Jurkat, Clone E6-1 (cell line): ENCODE data around the gene GDNF.

ENCODE experiments used
- DNase-seq: peaks from one replicate; pipeline ENCODE4 v3.0.0-alpha.2; 2011; ENCODE audit warnings: low read depth, low spot score
- H3K4me3 ChIP-seq: 2 replicates; pipeline ENCODE4 v1.5.1; 2011; ENCODE audit warnings: mild to moderate bottlenecking, low read length, control low read depth, moderate library complexity

Gene GDNF

DNA sequence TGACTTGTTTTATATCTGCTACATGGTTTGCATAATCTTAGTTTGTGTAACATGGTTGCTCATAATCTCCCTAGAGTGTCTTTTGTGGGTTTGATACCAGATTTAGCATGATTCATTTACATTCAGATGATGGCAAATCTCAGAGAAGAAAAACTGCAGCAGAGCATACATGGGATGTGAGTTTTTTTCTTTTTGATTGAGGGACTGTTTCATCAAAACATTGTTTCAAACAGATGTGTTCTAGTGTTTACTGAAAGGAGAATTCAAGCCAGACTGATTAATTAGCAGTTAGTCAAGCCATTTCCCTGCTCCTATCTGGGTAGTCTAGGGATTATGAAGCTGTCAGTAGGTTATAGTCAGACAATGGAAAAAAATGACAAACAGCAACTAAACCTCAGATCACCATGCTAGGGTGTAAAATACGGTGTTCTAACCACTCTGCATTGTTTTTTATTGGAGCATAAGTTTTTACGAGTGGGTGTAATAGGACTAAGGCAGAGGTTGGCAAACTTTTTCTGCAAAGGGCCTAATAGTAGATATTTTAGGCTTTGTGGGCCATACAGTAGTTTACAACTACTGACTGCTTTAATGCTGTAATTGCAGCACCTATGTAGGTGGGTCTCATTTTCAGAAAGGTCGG, 10.5 kb upstream of the GDNF start:
- no peak for DNase-seq
- H3K4me3 ChIP-seq = no peak overlapping the region

DNA sequence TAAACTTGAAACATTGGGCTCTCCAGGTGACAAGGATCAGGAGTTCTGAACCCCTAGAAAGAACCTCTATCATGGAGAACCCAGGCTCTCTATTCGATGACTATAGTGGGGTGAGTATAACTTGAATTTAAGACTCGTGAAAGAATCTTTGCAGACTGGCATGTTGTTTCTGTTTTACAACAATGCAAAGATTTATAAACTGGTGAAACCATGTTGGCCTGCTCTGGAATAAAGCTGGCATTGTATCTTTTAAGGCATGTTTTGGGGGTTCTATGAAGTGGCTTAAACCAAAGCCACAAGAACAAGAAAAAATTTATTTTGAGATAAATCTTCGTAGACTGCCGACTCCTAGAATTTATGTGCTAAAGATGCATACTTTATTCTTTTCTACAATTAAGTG, 9.8 kb upstream of the GDNF start:
- no peak overlapping the region for H3K4me3 ChIP-seq

DNA sequence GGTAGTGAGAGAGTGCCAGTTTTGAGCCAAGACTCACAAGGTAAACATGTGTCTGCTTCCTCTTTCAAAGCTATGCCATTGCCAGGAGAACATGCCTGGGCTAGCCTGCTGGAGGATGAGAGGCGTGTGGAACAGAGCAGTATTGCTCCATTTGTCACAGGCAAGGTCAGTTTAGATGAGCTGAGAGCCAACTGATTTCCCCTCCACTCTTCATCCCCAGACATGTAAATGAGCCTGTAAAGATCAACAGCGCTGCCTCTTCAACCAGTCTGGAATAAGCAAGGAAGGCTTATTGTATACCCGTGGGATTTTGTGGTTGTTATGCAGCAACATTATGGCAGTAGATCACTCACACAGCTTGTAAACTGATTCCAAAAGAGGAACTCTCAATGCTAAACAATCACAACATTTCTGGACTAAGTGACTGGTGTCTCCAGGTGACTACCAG, 8.2 kb upstream of the GDNF start:
- no peak overlapping the region for H3K4me3 ChIP-seq
- DNase-seq = no peak

More for the DNA sequence above, 9.8 kb upstream of the GDNF start:
- no peak for DNase-seq

DNA sequence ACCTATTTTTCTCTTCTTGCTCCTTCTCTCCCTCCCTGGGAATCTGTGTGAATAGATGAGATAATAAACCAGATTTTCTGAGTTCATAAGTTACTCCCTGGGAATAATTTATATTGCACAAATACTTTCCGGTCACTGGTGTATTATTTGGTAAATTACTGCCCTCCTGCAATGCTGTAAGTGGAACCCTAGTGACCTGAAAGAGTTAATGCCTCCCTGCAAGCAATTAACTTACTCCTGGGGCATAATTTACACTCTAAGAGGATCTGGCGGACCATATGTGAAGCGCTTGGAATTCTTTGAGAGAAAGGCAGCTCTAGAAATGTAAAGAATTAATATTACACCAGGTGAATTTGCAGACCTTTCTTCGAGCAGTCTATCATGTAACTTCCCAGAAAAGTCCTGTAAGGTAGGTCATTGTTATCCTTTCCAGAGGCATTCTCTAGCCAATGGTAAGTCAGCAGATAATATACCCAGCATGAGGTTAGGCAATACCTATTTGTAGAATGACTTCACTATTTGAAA, 7.0 kb upstream of the GDNF start:
- DNase-seq = no peak
- no peak overlapping the region for H3K4me3 ChIP-seq

DNA sequence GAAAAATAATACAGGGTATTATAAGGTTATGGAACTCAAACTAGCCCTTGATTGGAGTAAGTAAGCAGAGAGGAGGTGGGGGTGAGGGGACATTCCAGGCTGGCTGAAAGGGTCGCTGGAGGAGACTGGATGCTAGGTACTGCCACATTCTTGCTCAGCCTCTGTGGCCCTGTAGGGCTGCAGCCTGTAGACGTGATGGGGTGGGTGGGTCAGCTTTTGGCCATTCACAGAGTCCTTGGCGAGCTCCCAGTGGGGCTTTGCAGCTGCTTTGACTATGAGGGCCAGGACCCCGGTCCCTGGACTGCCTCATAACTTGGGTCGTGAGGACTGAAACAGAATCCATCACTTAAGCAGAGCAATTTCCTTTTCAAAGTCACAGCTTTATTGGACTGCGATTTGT, 4.2 kb upstream of the GDNF start:
- DNase-seq = no peak
- H3K4me3 ChIP-seq = no peak overlapping the region

DNA sequence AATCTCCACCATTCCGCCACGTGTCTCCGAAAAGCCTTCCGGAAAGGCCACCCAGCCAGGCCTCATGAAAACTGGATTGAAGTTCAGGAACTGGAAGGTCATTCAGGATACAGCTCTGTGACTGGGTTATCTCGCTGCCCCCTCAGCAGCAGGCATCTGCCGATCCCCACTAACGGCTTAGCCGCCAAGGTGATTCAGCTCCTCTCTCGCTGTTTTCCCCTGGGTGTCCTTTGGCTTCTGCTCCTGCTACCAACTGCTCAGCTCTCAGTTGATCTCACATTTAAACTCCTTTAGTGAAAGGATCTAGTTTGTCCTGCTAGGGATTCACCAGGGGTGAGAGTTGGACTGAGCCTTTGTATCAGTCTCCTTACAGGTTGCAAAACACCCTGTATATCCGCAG, 2.2 kb upstream of the GDNF start:
- no peak overlapping the region for H3K4me3 ChIP-seq
- DNase-seq = no peak

DNA sequence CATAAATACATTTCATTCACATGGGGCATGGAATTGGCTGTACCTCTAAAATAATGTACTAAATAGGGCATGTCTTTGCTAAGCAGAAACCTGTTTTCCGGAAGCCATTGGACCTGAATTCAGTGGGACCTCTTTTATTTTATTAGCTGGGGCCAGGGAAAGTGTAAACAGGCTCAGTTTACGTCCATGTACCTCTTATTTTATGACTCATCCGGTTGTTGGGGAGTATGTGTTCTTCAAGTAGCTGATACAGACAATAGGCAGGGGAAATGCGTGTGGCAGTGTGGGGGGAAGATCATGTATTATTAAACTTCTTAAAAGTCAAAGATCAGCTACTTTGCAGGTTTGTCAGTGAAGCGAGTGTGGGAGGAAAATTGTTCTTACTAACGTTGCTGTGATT, 1.4 kb upstream of the GDNF start:
- no peak for DNase-seq
- H3K4me3 ChIP-seq = no peak overlapping the region

DNA sequence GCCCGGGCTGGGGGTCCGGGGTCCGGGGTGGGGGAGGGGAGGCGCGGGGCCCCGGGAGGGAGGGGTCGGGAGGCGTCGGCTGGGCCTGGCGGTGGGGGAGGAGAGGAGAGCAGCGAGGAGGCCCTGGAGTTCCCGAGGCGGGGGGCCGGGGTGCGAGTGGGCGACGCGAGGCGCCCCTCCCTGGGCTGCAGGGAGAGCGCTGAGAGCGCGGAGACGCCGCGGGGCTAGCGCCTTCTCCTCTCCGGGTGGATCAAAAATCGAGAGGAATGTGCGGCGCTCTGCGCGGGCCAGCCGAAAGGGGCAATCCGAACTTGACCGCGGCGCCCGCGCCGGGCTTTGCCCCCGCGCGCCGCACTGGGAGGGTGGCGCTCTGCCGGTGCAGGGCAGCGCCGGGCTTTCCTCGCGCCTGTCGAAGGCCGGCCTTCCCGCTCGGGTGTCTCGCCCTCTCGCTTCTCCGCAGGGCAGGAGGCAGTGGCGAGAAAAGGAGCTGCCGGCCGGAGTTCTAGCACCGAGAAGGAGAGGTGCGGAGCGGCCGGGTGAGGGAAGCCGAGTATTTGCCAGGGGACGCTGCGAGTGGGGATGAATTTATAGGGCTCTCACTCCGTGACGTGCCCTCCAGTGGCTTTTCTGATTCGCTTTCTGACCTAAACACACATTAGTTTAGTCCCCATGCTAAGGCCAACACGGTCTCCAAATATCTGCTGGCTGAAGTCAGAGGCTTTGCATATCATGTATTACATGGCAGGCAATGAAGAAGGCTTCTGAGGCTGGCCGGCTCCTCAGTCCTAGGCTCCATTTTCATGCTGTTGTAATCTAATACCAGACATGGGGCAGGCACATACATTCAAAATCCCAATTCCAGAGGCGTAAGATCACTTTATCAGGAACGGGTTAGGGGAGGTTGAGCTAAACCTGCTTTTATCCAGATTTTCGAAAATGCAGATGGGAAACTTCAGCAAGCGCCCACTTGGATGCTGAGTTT, 503 bp upstream of the GDNF start:
- DNase-seq = no peak
- no peak overlapping the region for H3K4me3 ChIP-seq

DNA sequence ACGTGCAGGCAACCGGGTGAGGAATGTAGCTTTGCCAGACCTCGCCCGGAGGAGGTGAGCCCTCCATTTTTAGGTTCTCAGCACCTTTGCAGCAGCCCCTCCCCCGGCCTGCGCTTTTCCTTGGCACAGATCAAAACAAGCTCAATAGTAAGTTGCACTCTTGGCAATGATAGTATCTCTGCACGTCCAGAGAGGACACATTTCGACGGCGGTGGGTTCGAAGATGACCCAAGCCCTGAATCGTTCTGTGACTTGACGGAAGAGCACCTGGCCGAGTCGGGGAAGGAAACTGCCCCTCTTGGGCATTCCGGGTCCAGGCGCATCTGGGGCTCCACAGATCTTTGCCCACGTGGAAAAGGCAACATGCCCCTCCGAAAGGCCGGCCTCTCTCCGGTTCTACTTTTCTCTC, 904 bp downstream of the GDNF start:
- no peak overlapping the region for H3K4me3 ChIP-seq
- DNase-seq = no peak

DNA sequence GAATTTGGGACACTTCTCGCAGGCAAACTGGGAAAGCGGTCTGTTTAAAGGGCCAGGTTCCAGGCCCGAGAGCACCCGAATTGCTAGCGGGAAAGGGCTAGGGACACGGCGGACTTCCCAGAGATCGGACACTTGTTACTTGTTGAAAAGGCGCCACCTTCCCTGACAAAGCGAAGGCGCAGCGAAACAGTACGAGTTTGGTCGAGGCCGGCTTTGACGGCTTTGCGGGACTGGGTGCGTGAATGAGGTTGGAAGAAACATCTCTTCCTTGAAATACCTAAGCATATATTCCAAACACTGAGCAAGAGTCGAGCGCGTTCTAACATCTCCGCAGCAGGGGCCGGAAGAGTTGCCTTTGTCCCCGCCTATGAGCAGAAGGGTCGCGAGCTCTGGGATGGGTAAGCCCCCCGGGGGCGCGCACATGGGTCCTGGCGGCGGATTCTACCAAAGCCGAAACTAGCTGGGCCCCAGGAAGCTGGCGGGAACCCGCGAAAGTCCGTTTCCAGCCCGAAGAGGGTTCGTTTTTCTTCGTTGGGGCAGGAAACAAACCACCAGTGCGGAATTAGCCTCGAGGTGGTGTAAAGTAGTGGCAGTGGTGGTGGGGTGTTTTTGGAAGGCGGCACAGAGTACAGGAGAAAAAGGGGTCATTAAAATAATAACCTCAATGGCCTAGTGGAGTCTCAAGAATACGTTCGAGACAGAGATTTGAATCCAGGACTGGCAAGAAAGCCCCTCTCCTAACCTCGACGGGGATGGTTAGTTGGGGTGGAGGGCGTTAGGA, 1.5 kb downstream of the GDNF start:
- H3K4me3 ChIP-seq = peak overlapping the region; percentile 38
- DNase-seq = no peak

DNA sequence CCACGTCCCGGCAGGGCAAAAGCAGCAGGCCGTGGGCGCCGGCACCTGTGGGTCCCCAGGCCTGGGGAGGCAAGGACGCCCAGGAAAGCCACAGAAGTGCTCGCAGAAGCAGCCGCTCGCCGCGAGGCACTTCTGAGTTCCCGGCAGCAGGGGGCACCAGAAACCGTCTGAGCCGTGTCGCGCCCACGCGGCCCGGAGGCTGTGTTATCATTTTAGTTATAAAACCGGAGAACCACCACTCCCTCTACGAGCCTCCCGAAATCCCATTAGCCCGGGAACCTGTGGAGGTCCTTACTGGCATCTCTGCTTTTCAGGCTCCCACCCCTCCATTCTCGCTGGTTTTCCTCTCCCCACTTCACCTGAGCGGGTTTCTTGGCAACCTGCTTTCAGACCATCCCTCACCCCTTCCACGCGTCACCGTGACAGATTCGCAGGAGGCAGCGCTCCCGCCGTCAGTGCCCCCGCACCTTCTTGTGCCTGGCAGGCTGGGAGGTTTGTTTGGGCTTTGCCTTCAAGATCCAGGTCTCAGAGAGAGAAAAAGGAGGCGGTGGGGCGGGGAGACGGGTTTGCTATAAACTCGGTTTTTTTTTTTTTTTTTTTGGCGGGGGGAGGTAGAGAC, 2.3 kb downstream of the GDNF start:
- DNase-seq = peak; percentile 37
- H3K4me3 ChIP-seq = peak overlapping the region; percentile 38

DNA sequence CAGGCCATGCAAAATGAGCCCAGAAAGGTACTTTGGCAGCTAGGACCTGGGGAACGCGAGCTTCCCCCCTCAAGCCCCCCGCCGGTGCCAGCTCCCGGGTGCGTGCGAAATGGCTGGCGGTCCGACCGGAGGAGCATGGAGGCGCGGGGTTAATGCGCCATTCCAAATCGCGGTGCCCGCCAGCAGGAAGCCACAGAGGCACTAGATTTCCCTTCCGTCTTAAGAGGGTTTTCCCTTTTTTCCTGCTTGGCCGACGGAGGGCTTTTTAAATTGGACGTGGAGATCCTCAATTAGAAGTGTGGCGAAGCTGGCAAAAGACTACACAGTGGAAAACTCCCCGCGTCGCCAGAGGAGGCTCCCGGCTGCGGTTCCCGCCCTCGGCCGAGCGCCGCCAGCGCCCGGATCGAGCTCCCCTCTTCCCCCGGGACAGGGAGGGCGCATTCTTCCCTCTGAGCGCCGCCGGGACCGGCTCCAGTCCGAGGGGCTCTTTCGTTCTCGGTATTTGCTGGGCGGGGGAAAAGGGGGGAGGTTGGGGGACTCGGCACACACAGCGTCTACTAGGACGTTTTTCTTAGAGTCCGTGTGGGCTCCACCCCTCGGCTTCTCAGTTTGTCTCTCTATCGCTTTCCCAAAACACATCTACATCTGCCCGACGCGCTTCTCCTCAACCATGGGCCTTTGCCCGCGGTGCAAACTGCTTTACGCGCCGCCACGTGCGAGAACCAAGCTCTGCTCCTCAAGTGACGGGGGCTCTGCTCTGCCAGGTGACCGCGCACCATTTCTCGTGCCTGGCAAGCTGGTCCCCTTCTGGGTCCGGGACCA, 3.0 kb downstream of the GDNF start:
- no peak for DNase-seq
- H3K4me3 ChIP-seq = no peak overlapping the region

DNA sequence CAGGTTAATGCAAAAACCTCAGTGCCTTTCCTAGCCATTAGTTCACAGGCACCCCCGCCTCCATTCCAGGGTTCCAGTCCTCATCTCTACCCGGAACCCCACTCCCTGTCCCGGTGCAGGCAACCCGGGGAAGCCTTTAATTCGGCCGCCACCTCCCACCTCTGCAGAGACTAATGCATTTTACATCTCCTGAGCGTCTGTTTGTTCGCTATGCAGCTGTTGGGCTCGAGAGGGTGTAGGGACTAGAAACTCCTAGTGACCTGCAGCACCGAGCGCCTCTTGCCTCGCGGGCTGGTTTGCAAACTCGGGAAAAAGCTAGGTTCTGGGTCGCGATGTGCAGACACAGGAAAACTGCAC, 3.6 kb downstream of the GDNF start:
- no peak overlapping the region for H3K4me3 ChIP-seq
- DNase-seq = no peak

DNA sequence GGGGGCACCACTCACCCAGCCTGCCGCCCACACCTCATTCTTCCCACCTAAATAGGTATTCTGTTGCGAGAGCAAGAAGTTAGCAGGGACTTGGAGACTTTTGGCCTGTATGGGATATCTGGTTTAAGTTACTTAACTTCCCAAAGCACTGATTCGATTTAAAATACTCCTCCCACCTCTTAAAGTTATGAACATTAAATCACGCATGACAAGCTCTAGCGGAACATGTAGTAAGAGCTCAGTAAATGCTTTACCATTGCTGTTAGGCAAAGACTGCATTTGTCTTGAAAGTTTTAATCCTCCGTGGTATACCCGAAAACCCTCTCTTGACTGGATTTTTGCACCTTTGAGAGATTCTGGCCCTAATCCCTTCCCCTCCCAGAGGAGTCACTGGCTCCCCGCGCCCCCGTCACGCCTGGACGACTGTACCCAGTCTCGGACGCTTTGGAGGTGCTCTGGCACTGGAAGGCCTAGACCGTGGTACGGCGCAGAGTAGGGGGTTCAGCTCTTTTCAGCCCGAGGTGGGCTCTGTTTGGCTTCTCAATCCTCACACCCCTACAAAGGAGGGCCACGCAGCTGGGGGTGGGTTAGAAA, 4.4 kb downstream of the GDNF start:
- no peak overlapping the region for H3K4me3 ChIP-seq
- no peak for DNase-seq

DNA sequence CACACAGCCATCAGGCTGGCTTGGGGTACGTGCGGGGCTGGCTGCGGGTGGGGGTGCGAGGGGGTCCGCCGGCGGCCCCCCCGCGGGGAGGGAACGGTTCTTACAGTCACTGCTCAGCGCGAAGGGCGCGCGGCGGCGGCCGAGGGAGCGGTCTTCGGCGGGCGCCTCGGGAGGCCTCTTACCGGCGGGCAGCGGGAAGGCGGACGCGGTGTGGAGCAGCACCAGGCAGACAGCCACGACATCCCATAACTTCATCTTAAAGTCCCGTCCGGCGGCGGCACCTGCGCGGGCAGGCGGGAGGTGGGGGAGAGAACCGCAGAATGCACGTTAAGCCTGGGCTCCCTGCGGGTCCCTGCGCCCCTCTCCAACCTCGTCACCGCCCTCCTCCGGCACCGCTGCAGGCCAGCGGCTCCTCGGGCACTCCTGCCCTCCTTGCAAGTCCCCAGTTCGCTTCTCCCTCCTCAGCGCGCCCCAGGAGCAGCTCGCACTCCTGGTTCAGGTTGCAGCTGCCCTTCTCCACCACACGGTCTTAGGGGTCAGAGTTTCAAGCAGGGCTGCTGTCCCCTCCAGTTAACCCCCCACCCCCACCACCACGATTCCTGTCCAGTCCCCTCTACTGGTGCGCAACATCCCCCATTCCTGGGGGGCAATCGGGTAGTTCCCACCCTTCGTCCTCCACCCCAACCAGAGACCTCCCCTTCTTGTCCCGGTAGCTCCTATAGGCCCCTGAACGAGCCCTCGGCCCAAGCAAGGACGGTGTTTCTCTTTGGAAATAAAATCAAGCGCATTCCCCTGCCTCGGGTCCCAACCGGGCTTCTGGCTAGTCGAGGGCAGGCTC, 5.1 kb downstream of the GDNF start:
- no peak overlapping the region for H3K4me3 ChIP-seq
- no peak for DNase-seq

DNA sequence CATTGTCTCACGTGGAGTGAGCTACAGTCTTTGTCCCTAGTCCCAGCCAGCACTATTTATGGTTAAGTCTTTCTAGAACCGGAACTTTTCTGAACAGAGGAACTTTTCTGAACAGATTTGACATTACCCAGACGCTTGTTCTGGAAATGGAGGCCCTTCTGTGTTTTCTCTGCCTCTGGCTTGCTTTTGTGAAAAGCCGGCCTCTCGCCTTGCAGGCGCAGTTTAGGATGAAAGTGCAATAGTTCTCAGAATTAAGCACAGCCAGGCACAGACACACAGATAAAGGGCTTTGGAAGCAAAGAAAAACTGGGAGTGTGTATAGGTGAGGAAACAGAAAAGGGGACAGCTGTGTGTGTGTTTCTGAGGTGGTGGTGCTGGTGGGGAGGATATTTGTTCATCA, 5.9 kb downstream of the GDNF start:
- H3K4me3 ChIP-seq = no peak overlapping the region
- DNase-seq = no peak

DNA sequence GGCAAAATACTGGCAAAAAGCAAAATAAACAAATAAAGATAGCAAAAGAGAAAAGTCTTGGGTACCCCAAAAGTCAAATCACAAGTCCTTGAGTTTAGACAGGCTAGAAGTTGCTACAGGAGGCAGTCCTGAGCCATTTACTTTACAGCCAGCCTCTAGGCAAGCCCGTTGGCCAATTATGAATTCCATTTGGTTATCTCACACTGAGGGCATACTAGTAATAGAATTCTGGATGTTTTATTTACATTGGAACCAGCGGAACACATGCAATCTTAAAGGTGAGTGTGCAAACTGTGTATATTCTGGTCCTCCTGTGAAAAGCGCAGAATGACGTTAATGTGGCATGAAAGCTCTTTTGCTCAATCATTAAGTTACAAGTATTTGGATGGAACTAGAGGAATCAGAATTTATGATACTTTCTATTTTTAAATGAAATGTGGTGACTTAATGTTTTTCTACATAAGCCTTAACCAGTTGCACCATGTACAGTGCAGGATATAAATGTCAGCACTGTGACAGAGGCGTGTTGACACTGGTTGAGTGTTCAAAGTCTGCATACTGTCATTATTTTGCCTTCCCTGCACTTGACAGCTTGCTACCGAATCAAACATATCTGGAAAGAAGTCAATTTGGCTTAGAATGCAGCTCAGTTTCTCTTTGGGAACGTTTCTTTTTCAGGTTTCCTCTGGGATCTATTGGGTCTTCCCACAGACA, 7.9 kb downstream of the GDNF start:
- H3K4me3 ChIP-seq = no peak overlapping the region
- DNase-seq = no peak
